H9 (cell line): ENCODE data around the gene MTHFD2. TPM values are rescaled to one million over a fixed set of nuclear protein-coding genes. Genes with fewer than 3 reads are reported as not detected.

Source experiments
- DNase-seq: peaks from one replicate; pipeline ENCODE4 v3.0.0-alpha.2; 2017
- H2AFZ ChIP-seq: one replicate; pipeline ENCODE4 v1.6.1; 2013; ENCODE audit warnings: mild to moderate bottlenecking, low read length, control low read depth, moderate library complexity
- H2AK5ac ChIP-seq: 2 replicates; pipeline ENCODE4 v1.6.1; 2013; ENCODE audit warnings: low read length, control low read depth, mixed read lengths; ENCODE audit not compliant: insufficient read length
- H2BK120ac ChIP-seq: one replicate; pipeline ENCODE4 v1.6.1; 2013; ENCODE audit warnings: low read depth, mild to moderate bottlenecking, low read length, control low read depth, inconsistent platforms; ENCODE audit not compliant: poor library complexity, severe bottlenecking
- H2BK12ac ChIP-seq: 2 replicates; pipeline ENCODE4 v1.6.1; 2013; ENCODE audit warnings: low read length, control low read depth, mixed read lengths, low read depth; ENCODE audit not compliant: insufficient read length
- H2BK15ac ChIP-seq: 2 replicates; pipeline ENCODE4 v1.6.1; 2013; ENCODE audit warnings: low read depth, low read length, control low read depth
- H2BK20ac ChIP-seq: one replicate; pipeline ENCODE4 v1.6.1; 2013; ENCODE audit warnings: low read depth, mild to moderate bottlenecking, low read length, control low read depth, inconsistent platforms; ENCODE audit not compliant: poor library complexity, severe bottlenecking
- H2BK5ac ChIP-seq: 2 replicates; pipeline ENCODE4 v1.6.1; 2013; ENCODE audit warnings: low read length, control low read depth, mixed read lengths; ENCODE audit not compliant: insufficient read length
- H3K14ac ChIP-seq: 2 replicates; pipeline ENCODE4 v1.6.1; 2013; ENCODE audit warnings: low read length, control low read depth; ENCODE audit not compliant: insufficient read depth
- H3K18ac ChIP-seq: 2 replicates; pipeline ENCODE4 v1.6.1; 2013; ENCODE audit warnings: low read depth, mild to moderate bottlenecking, mixed read lengths, low read length, control low read depth; ENCODE audit not compliant: insufficient read length
- H3K23ac ChIP-seq: 2 replicates; pipeline ENCODE4 v1.6.1; 2013; ENCODE audit warnings: low read length, control low read depth, mixed read lengths, low read depth; ENCODE audit not compliant: insufficient read length
- H3K23me2 ChIP-seq: 2 replicates; pipeline ENCODE4 v1.6.1; 2013; ENCODE audit warnings: low read depth, mild to moderate bottlenecking, mixed read lengths, low read length, control low read depth; ENCODE audit not compliant: insufficient read length, poor library complexity, severe bottlenecking
- H3K27ac ChIP-seq: 2 replicates; pipeline ENCODE4 v1.5.1; 2013; ENCODE audit warnings: low read length, control low read depth, mixed read lengths, low read depth; ENCODE audit not compliant: insufficient read length
- H3K27me3 ChIP-seq: 2 replicates; pipeline ENCODE4 v1.6.1; 2013; ENCODE audit warnings: low read length, control low read depth, inconsistent platforms; ENCODE audit not compliant: insufficient read depth
- H3K4ac ChIP-seq: 2 replicates; pipeline ENCODE4 v1.6.1; 2013; ENCODE audit warnings: low read depth, mild to moderate bottlenecking, control low read depth, inconsistent platforms, low read length, moderate library complexity
- H3K4me1 ChIP-seq: 2 replicates; pipeline ENCODE4 v1.6.1; 2013; ENCODE audit warnings: low read length, control low read depth, inconsistent platforms; ENCODE audit not compliant: insufficient read depth
- H3K4me2 ChIP-seq: 2 replicates; pipeline ENCODE4 v1.6.1; 2013; ENCODE audit warnings: low read length, control low read depth, mixed read lengths; ENCODE audit not compliant: insufficient read length, insufficient read depth
- H3K56ac ChIP-seq: 2 replicates; pipeline ENCODE4 v1.6.1; 2013; ENCODE audit warnings: low read depth, mild to moderate bottlenecking, mixed read lengths, low read length, control low read depth; ENCODE audit not compliant: insufficient read length
- H3K79me1 ChIP-seq: 2 replicates; pipeline ENCODE4 v1.6.1; 2013; ENCODE audit warnings: low read depth, mild to moderate bottlenecking, moderate library complexity, low read length, control low read depth, inconsistent platforms; ENCODE audit not compliant: insufficient read depth, poor library complexity, severe bottlenecking
- H3K79me2 ChIP-seq: 2 replicates; pipeline ENCODE4 v1.6.1; 2013; ENCODE audit warnings: low read length, control low read depth, inconsistent platforms; ENCODE audit not compliant: insufficient read depth
- H3K9ac ChIP-seq: 2 replicates; pipeline ENCODE4 v1.6.1; 2013; ENCODE audit warnings: low read length, control low read depth, mixed read lengths; ENCODE audit not compliant: insufficient read length; ENCODE audit errors: extremely low read depth
- H3K9me3 ChIP-seq: one replicate; pipeline ENCODE4 v1.6.1; 2013; ENCODE audit warnings: low read depth, low read length, inconsistent platforms; ENCODE audit not compliant: control insufficient read depth
- H3T11ph ChIP-seq: one replicate; pipeline ENCODE4 v1.6.1; 2013; ENCODE audit warnings: mild to moderate bottlenecking, low read length, control low read depth, inconsistent platforms
- H4K20me1 ChIP-seq: one replicate; pipeline ENCODE4 v1.6.1; 2013; ENCODE audit not compliant: control insufficient read depth, insufficient read length, insufficient read depth
- H4K5ac ChIP-seq: 2 replicates; pipeline ENCODE4 v1.6.1; 2013; ENCODE audit warnings: low read depth, mild to moderate bottlenecking, mixed read lengths, low read length, control low read depth; ENCODE audit not compliant: insufficient read length
- H4K8ac ChIP-seq: replicated peaks from 2 replicates; pipeline ENCODE4 v1.6.1; 2013; ENCODE audit warnings: low read length, control low read depth, mixed read lengths, low read depth; ENCODE audit not compliant: insufficient read length
- H4K91ac ChIP-seq: 2 replicates; pipeline ENCODE4 v1.6.1; 2013; ENCODE audit warnings: low read depth, mild to moderate bottlenecking, moderate library complexity, mixed read lengths, low read length, control low read depth; ENCODE audit not compliant: insufficient read length
- H3K27ac Mint-ChIP-seq, 3 experiments: 2 replicates in 2 of 3; 3 replicates in 1 of 3; pipeline ENCODE4 v1.8.0; 2020 to 2021; ENCODE audit warnings: mixed read lengths in 3 of 3, mild to moderate bottlenecking in 1 of 3, moderate library complexity in 1 of 3
- H3K27me3 Mint-ChIP-seq: 2 replicates; pipeline ENCODE4 v1.8.0; 2021; ENCODE audit warnings: low read depth, mild to moderate bottlenecking, moderate library complexity, mixed read lengths
- H3K36me3 Mint-ChIP-seq, 3 experiments: 2 replicates in 2 of 3; 3 replicates in 1 of 3; pipeline ENCODE4 v1.8.0; 2020 to 2021; ENCODE audit warnings: low read depth in 3 of 3, mixed read lengths in 3 of 3; ENCODE audit not compliant: insufficient read depth in 1 of 3
- H3K4me1 Mint-ChIP-seq, 2 experiments: 2 replicates each; pipeline ENCODE4 v1.8.0; 2020; ENCODE audit warnings: mixed read lengths in 2 of 2
- H3K4me3 Mint-ChIP-seq, 2 experiments: 2 replicates in 1 of 2; 3 replicates in 1 of 2; pipeline ENCODE4 v1.8.0; 2020 to 2021; ENCODE audit warnings: mild to moderate bottlenecking in 2 of 2, mixed read lengths in 2 of 2, moderate library complexity in 1 of 2
- H3K9me3 Mint-ChIP-seq, 2 experiments: 2 replicates in 1 of 2; 3 replicates in 1 of 2; pipeline ENCODE4 v1.8.0; 2020; ENCODE audit warnings: mild to moderate bottlenecking in 2 of 2, mixed read lengths in 2 of 2, moderate library complexity in 1 of 2
- CTCF ChIP-seq: fragments of 200-600 bp; sonication (generic); conservative IDR thresholded peaks from 3 replicates; pipeline ENCODE4 v1.8.0; 2021; ENCODE audit warnings: antibody characterized with exemption, mild to moderate bottlenecking
- WGBS: extraction: QIAGEN DNeasy Blood & Tissue Kit; methylation state at CpG from one replicate; pipeline ENCODE4 v1.1.7; 2013; ENCODE audit warnings: missing lambda C conversion rate, low lambda C conversion rate, mixed read lengths; ENCODE audit not compliant: insufficient read length; ENCODE audit errors: extremely low coverage; 5-methylcytosine and 5-hydroxymethylcytosine counted together
- total RNA-seq: library from RNA; stranded (reverse); gene quantifications from 2 replicates; pipeline ENCODE4 v1.2.1, GENCODE V29; 2021

The MTHFD2 gene
- total RNA-seq, 1 experiment from 2014 or later, result 201 TPM

DNA sequence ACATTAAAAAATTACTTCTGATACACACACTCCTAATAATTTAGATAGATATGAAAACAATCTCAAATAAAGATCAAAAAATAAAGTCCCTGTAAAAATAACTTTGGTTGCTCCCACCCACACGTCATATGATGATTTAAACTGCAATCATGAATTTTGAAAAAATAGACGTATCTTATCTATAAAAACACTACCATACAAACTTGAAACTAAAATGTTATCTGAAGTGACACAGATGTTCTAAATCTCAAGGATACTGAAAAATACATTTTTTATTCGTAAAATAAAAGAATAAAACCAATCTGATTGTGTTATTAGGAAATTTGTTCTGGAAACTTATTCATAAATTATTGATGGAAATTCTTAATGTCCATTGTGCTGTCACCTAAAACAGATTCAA is 42.6 kb upstream of the MTHFD2 start:
- Histone ChIP-seq H3K18ac (no peak overlapping the region), H3K4me1 (no peaks in the 10 kb centered on the region), H2BK5ac (no peak overlapping the region), H2BK15ac (no peak overlapping the region), H3K56ac (no peak overlapping the region), H3K9ac (no peak overlapping the region), H3K27ac (no peak overlapping the region), H2BK120ac (no peak overlapping the region), H3K4me2 (no peak overlapping the region), H3K79me1 (no peaks in the 10 kb centered on the region), H3K4ac (no peak overlapping the region), H3K27me3 (no peaks in the 10 kb centered on the region), H2BK20ac (no peak overlapping the region), H2AK5ac (no peak overlapping the region), H3K9me3 (no peaks in the 10 kb centered on the region), H4K20me1 (no peaks in the 10 kb centered on the region), H4K5ac (no peak overlapping the region), H3K14ac (no peak overlapping the region), H3K23ac (no peak overlapping the region), H3K79me2 (no peaks in the 10 kb centered on the region), H4K91ac (no peak overlapping the region), H4K8ac (no peak overlapping the region), H2BK12ac (no peak overlapping the region), H2AFZ (no peak overlapping the region), H3T11ph (no peak overlapping the region), H3K23me2 (no peaks in the 10 kb centered on the region)
- no peak for DNase-seq
- Mint-ChIP-seq H3K9me3 (no peaks in the 10 kb centered on the region), H3K36me3 (peaks cover 21 to 68% (median 63%) of the 10 kb centered on the region in 3 experiments; a peak in 6 of 7 replicates), H3K4me3 (no peak overlapping the region), H3K27me3 (no peaks in the 10 kb centered on the region), H3K27ac (no peak overlapping the region), H3K4me1 (no peaks in the 10 kb centered on the region)
- TF ChIP-seq CTCF, result no peak
- WGBS, result no CpG with 5 or more reads among the region's 3 CpGs
